ENCODE results near the gene MDN1. TPM values are rescaled to one million over a fixed set of nuclear protein-coding genes. Genes with fewer than 3 reads are reported as not detected.

MDN1 gene
- total and polyA plus RNA-seq, 2 donors (not counting 1 experiment from before 2014, with no cell fraction given), result 16.5 to 59.5 TPM

DNA sequence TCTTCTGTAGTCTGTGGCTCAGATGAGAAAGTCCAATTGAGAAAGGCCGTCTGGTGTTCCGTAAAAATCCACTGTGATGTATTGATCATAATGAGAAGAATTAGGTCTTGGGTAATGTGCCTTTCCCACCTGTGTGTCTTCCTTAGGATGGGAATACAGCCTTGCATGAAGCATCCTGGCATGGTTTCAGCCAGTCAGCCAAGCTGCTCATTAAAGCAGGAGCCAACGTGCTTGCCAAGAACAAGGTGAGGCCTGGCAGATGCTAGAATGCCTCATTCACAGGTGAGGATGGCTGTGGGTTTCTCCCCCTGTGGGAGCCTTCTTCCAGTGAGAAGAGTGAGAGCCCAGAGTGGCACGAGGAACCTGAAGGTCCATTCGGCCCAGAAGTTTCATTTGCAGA lies 213.7 kb downstream of the MDN1 start:
- CTCF ChIA-PET, result no interaction called here
- no peaks in the 10 kb centered on the region for H3K36me3 ChIP-seq (replicated peaks in 1 of 2; ENCODE audit: control extremely low read depth in 1 of 2, control insufficient read depth in 1 of 2, extremely low read depth in 1 of 2, insufficient read depth in 2 of 2, low read length in 1 of 2)
- H3K79me2 ChIP-seq (ENCODE audit: control insufficient read depth, insufficient read depth, low read length), result no peaks in the 10 kb centered on the region
- no peaks in the 10 kb centered on the region for H3K27me3 Mint-ChIP-seq
- no peaks in the 10 kb centered on the region for H3K9me3 ChIP-seq (ENCODE audit: control extremely low read depth in 1 of 3, control insufficient read depth in 2 of 3, insufficient read depth in 1 of 3, low read length in 2 of 3)
- H3K9ac ChIP-seq (ENCODE audit: low read length), result no peak overlapping the region
- intact Hi-C loops (cut with micrococcal nuclease), result no loop called here
- H3K4me1 ChIP-seq (ENCODE audit: control insufficient read depth in 2 of 2, insufficient read depth in 2 of 2, low read length in 2 of 2), result no peaks in the 10 kb centered on the region
- no peak overlapping the region for H2AFZ ChIP-seq (ENCODE audit: insufficient read depth, low read depth, low read length, poor library complexity, severe bottlenecking)
- H3K27ac ChIP-seq (ENCODE audit: low read length in 2 of 2), result no peak overlapping the region
- H3K4me2 ChIP-seq (replicated peaks; ENCODE audit: low read depth, low read length, poor library complexity, severe bottlenecking), result no peak overlapping the region
- H3K9me3 Mint-ChIP-seq (ENCODE audit: insufficient read depth), result no peaks in the 10 kb centered on the region
- DNase-seq (no peak), ATAC-seq (ENCODE audit: low read depth) (no peak)
- H3K27ac Mint-ChIP-seq, result no peak overlapping the region
- TF ChIP-seq CTCF (IDR thresholded peaks at IDR 0.05) (no peak), EZH2 (IDR thresholded peaks at IDR 0.05; ENCODE audit: borderline replicate concordance, insufficient read depth, low read depth, low read length, poor library complexity, severe bottlenecking) (no peak)
- POLR2A ChIA-PET, result no interaction called here
- 99% methylated on average over 5 of the region's 5 CpGs for WGBS (ENCODE audit: insufficient coverage)
- no peaks in the 10 kb centered on the region for H3K27me3 ChIP-seq (replicated peaks in 1 of 4; ENCODE audit: control extremely low read depth in 1 of 4, control insufficient read depth in 3 of 4, insufficient read depth in 4 of 4, low read length in 3 of 4)
- no peaks in the 10 kb centered on the region for H4K20me1 ChIP-seq (ENCODE audit: control insufficient read depth, insufficient read depth, low read length, poor library complexity, severe bottlenecking)
- H3K4me3 ChIP-seq (ENCODE audit: control extremely low read depth in 1 of 5, extremely low read depth in 1 of 5, insufficient read depth in 1 of 5, low read depth in 2 of 5, low read length in 4 of 5), result no peak overlapping the region
- H3K4me3 Mint-ChIP-seq, result no peak overlapping the region
- no peaks in the 10 kb centered on the region for H3K4me1 Mint-ChIP-seq

DNA sequence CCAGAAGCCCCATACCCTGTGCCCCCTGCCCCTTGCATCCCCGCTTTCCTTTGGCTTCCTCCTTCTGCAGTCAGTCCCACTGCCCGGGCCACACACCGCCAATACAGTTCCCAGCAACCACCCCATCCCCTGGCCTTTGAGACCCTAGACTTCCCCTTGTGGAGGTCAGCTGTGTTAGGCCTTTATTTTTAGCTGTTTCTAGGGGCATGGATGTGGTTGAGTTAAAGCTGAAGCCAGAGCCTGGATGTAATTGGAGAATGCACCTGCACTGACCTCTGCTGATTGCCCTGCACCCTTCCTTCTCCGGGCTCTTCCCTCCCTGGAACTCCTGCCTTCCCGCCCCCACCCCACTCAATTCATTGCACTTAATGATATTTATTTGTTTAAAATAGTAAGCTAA lies 214.9 kb downstream of the MDN1 start:
- Mint-ChIP-seq H3K4me3 (no peak overlapping the region), H3K9me3 (ENCODE audit: insufficient read depth) (no peaks in the 10 kb centered on the region), H3K27ac (no peak overlapping the region), H3K27me3 (no peaks in the 10 kb centered on the region), H3K4me1 (no peaks in the 10 kb centered on the region)
- Histone ChIP-seq H3K27ac (ENCODE audit: low read length in 2 of 2) (no peak overlapping the region), H3K79me2 (ENCODE audit: control insufficient read depth, insufficient read depth, low read length) (no peaks in the 10 kb centered on the region), H3K4me2 (replicated peaks; ENCODE audit: low read depth, low read length, poor library complexity, severe bottlenecking) (no peak overlapping the region), H3K9ac (ENCODE audit: low read length) (no peak overlapping the region), H3K27me3 (replicated peaks in 1 of 4; ENCODE audit: control extremely low read depth in 1 of 4, control insufficient read depth in 3 of 4, insufficient read depth in 4 of 4, low read length in 3 of 4) (no peaks in the 10 kb centered on the region), H2AFZ (ENCODE audit: insufficient read depth, low read depth, low read length, poor library complexity, severe bottlenecking) (no peak overlapping the region), H3K4me1 (ENCODE audit: control insufficient read depth in 2 of 2, insufficient read depth in 2 of 2, low read length in 2 of 2) (no peaks in the 10 kb centered on the region), H3K9me3 (ENCODE audit: control extremely low read depth in 1 of 3, control insufficient read depth in 2 of 3, insufficient read depth in 1 of 3, low read length in 2 of 3) (no peaks in the 10 kb centered on the region), H3K4me3 (ENCODE audit: control extremely low read depth in 1 of 5, extremely low read depth in 1 of 5, insufficient read depth in 1 of 5, low read depth in 2 of 5, low read length in 4 of 5) (no peak overlapping the region), H3K36me3 (replicated peaks in 1 of 2; ENCODE audit: control extremely low read depth in 1 of 2, control insufficient read depth in 1 of 2, extremely low read depth in 1 of 2, insufficient read depth in 2 of 2, low read length in 1 of 2) (no peaks in the 10 kb centered on the region), H4K20me1 (ENCODE audit: control insufficient read depth, insufficient read depth, low read length, poor library complexity, severe bottlenecking) (no peaks in the 10 kb centered on the region)
- no peak for TF ChIP-seq EZH2 (IDR thresholded peaks at IDR 0.05; ENCODE audit: borderline replicate concordance, insufficient read depth, low read depth, low read length, poor library complexity, severe bottlenecking)
- intact Hi-C loops (cut with micrococcal nuclease), result no loop called here
- WGBS (ENCODE audit: insufficient coverage), result 100% methylated on average over 1 of the region's 5 CpGs
- ChIA-PET CTCF (interaction anchor here (1.4 to 2.1 kb wide), 2 partner anchors 233 to 237 kb away, joined by 3 to 8 read pairs; no protein-coding TSS in a partner anchor), POLR2A (no interaction called here)
- DNase-seq, result no peak
- no peak for ATAC-seq (ENCODE audit: low read depth)
